Measurements from ENCODE around the gene COA6.
"Not testable (repeated sequence)": the region's sequence is repeated elsewhere in the genome, so short reads cannot be mapped to it uniquely, and the experiment has no call there.

Gene COA6

DNA sequence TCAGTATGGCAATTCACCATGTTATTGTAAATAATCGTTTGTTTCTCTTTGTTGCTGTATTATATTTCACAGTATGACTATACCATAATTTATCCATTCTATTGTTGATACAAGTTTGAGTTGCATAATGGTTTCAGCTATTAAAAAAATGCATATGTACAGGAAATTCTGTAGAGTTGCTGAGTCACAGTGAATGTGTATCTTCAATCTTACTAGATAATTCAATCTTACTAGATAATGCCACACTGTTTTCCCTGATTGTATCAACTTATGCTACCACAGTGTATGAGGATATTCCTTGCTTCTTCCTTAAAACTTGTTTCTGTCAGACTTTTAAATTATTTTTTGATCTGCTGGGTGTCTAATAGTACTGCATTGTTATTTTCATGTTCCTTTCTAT lies 3.5 kb upstream of the COA6 start:
- DNase-seq (ENCODE audit: low read depth), result no peak

DNA sequence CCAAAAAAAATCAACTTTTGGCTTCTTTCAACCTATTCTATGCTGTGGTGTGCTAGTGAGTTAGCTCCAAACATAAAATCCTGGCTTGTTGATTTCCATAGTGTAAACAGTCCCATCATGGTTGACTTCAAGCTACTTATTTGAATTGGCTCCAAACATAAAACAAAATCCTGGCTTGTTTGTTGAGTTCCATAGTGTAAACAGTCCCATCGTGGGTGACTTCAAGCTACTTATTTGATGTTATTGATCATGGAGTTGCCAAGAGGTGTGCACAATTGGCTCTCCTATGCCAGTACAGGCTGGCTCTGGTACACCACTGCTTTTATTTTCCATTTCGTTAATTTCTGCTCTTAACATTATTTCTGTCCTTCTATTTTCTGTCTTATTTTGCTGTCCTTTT lies 1.8 kb upstream of the COA6 start:
- no peak for DNase-seq (ENCODE audit: low read depth)

DNA sequence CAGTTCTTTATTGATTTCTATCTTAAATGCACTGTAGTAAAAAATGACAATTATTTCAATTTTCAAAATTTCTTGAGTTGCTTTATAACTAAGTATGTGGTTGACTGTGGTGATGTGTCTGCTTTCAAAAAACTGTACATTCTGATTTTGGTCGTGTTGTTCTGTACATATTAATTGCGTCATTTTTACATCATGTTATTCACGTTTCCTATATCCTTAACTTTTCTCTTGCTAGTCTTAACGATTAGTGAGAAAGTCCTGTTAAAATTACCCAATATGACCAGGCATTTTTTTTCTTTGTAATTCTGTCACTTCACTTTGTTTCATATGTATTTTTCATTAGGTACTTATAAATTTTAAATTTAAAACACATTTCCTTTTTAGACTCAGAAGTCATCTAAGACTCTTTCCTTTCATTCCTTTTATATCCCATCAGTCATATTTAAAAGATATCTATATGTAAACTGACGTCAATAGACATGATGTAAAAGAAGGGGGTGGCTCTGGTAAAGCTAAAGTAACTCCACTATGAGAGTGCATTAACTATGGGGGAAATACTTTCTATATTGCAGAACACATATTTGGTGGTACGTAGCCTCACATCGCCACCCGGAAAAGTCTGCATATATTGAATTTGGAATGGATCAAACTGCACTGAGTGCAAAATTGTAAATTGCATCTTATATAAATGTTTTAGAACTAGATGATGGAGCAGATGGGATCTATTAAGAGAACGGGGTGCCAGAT lies 1.1 kb upstream of the COA6 start:
- no peak for DNase-seq (ENCODE audit: low read depth)

DNA sequence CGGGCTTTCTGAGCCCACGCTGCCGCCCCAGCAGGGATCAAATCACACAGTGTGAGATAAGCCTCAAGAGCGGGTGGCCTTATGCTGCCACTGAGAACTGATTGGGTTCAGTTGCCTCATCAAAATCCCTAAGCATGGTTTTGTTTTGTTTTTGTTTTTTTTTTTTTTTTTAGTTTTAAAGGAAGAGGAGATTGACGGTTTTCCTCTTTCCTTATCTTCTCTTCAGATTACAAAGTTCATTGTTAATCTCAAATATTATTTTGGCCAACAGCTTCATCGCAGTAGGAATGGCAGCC lies 651 bp downstream of the COA6 start:
- DNase-seq (ENCODE audit: low read depth), result no peak

DNA sequence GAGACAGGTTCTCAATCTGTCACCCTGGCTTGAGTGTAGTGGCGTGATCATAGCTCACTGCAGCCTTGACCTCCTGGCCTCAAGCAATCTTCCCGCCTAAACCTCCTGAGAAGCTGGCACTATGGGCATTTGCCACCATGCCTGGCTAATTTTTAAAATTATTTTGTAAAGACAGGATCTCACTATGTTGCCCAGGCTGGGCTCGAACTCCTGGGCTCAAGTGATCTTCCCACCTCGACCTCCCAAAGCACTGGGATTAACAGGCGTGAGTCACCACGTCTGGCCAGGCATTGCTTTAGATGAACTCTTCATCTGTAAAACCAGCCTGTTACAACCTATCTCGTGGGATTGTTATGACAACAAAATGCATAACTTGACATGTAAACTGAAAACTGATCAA lies 2.4 kb downstream of the COA6 start:
- no peak for DNase-seq (ENCODE audit: low read depth)

DNA sequence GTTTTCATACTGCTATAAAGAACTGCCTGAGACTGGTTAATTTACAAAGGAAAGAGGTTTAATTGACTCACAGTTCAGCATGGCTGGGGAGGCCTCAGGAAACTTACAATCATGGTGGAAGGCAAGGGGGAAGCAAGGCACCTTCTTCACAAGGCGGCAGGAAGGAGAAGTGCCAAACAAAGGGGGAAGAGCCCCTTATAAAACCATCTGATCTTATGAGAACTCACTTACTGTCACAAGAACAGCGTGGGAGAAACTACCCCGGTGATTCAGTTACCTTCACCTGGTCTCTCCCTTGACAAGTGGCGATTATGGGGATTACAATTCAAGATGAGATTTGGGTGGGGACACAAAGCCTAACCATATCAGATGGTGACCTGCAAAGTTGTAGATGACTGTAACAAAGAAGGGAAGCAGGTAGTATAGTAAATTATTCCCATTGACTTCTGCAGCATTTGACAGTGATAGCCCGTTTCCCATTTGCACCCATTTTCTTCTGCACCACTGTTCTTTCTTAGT lies 6.4 kb downstream of the COA6 start:
- not testable (repeated sequence) for DNase-seq (ENCODE audit: low read depth)

DNA sequence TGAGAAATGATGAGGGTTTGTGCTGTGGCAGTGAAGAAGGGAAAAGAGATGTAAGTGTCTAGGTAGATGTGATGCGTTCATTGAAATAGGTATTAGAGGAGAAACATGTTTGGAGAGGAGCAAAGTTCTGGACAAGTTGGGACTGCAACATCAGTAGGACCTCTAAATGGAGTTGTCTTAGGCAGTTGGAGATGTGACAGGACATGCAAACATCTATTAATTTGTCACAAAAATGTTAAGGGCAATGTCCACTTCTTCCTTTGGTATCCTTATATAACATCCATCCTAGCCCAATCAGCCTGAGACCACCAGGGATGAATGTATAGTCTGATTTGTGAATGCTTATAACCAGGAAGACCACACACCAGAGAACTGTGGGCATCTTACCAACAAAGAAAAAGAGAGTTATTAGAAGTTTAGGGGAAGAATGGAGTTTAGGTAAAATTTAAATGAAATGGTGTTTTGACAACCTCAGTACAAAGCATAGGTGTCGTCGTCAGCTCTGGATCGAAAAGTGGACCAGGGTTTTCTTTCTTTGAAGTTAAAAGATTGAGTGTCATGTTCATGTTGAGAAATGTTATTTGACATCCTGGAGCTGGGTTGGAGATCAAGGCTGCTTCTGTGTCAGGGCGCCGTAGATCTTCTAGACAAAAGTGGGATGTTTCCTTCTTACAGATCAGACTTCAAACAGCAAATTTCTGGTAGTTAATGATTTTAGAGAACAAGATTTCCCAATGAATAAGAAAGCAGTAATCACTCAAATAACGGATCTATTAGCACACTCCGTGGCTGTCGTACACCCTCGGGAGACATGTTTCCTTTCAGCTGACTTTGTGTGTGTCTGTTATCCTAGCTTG lies 8.7 kb downstream of the COA6 start:
- DNase-seq (ENCODE audit: low read depth), result no peak

DNA sequence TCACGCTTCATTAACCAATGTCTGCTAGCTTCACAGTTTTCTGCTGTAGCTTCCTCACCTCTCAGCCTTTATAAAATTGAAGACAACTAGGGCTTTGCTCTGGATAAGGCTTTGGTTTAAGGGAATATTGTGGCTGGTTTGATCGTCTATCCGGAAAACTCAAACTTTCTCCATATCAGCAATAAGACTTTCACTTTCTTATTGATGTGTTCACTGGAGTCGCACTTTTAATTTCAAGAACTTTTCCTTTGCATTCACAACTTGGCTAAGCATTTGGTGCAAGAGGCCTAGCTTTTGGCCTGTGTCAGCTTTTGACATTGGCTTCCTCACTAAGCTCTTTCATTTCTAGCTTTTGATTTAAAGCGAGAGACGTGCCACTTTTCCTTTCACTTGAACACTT lies 12.9 kb downstream of the COA6 start:
- no peak for DNase-seq (ENCODE audit: low read depth)

DNA sequence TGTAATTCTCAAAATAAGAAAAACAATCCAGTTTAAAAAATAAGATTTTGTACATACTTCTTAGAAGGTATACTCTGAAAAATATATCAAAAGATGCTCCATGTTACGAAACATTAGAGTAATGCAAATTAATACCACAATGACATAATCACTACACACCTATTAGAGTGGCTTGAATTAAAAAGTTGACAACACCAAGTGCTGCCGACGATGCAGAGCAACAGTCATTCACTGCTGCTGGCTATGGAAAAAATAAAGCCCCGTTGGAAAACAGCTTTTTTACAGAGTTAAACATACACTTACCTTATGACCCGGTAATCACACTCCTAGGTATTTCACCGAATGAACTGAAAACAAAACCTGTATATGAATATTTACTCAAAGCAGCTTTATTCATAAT lies 14.8 kb downstream of the COA6 start:
- DNase-seq (ENCODE audit: low read depth), result no peak

DNA sequence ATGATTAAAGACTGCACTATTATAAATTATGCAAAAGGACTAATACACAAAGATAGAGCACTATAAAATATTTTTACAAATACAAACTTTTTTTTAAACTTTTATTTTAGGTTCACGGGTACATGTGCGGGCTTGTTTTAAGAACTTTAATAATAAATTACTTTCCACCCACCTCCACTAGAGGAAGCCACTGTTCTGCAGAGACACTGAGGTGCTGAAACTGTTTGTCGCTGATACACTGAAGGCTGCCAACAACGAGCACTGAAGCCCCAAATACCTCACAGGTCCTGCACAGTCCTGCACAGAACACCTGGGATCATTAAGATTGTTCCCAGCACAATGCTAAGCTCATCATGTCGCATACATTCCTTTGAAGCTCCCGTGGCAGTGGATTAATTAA lies 19.9 kb downstream of the COA6 start:
- DNase-seq (ENCODE audit: low read depth), result no peak

DNA sequence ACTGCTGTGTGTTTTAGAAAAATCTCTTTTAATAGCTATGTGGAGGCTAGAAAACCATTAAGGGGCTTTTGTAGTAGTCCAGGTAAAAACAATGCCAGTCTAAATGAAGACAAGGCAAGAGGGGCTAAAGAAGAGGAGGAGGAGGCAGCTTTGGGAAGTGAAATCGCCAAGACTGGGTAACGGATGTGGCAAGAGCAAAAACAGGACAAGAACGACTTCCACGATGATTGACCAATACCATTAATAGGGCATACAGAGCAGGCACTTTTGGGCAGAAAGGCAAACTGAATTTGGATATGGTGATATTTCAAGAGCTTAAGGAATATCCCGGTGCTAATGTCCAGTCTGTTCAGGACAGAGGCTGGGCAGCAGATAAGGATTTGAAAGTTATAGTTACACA lies 22.0 kb downstream of the COA6 start:
- DNase-seq (ENCODE audit: low read depth), result no peak

DNA sequence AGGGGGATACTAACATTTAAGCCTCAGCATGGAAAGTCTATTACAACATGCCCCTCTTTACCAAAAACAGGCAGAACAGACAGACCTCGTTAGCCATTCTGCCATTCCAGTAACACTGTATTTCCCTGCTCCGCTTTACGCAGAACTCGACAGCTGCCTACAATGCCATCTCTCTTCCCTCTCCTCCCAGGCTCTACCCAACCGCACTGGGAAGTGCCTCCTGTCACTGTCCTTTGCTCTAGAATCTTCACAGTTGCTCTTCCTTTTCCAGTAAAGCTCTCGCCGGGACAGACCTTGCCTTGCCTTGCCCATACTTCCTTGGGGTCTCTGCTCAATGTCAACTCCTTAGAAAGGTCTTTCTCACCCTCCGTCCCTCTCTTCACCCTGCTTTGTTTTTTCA lies 22.8 kb downstream of the COA6 start:
- DNase-seq (ENCODE audit: low read depth), result no peak

DNA sequence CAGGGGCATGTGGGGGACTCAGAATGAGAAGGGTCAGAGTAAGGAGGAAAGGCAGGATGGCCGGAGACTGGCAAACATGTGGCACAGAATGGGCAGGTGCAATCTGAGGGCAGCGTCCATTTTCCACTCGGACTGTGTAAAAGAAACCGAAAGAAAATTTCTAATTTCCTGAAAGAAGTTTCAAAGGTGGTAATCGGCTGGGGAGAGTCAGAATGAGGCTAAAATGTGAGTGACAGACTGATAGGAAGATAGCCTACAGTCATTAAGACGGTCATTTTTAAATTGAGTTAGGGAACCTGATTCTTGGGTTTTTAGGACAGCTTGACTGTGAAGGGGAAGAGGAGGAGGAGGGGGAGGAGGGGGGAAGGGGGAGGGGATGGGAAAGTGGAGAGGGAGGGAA lies 23.6 kb downstream of the COA6 start:
- DNase-seq (ENCODE audit: low read depth), result no peak

DNA sequence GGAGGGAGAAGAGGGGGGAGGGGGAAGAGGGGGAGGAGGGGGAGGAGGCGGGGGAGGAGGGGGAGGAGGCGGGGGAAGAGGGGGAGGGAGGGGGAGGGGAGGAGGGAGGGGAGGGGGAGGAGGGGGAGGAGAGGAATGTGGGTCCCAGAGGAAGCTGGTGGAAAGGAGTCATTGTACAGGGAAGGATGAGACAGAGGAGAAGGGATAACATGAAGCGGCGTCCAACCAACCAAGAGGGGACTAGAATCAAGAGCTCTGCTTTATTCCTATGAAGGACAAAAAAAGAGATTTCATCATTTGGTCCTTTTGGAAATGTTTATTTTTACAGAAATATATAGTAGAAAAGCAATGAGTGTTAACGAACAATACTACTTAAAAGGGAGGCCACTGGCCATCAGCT lies 24.5 kb downstream of the COA6 start:
- no peak for DNase-seq (ENCODE audit: low read depth)

DNA sequence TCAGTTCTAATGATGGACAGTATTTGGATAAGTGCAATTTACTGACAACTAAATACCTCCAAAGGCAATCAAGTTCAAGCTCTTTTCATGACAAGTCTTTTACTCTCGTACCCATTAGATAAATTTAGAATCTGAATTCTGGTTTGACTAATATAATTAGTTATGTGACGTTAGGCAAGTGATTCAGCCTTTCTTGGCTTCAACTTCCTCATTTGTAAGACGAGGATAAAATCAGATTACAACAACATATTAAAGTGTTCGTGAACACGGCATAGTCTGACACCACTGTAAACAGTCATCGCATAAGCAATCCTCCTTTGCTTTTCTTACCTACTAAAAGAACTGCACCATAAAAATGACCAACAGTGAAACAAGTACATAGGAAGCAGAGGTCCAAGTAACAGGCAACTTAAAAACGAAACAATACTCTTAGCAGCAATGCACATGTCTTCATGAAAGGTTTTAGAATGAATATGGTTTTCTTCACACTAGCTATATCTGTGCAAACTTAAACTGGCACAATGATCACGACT lies 25.7 kb downstream of the COA6 start:
- DNase-seq (ENCODE audit: low read depth), result no peak

DNA sequence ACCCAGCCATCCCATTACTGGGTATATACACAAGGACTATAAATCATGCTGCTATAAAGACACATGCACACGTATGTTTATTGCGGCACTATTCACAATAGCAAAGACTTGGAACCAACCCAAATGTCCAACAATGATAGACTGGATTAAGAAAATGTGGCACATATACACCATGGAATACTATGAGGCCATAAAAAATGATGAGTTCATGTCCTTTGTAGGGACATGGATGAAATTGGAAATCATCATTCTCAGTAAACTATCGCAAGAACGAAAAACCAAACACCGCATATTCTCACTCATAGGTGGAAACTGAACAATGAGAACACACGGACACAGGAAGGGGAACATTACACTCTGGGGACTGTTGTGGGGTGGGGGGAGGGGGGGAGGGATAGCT lies 26.3 kb downstream of the COA6 start:
- not testable (repeated sequence) for DNase-seq (ENCODE audit: low read depth)

DNA sequence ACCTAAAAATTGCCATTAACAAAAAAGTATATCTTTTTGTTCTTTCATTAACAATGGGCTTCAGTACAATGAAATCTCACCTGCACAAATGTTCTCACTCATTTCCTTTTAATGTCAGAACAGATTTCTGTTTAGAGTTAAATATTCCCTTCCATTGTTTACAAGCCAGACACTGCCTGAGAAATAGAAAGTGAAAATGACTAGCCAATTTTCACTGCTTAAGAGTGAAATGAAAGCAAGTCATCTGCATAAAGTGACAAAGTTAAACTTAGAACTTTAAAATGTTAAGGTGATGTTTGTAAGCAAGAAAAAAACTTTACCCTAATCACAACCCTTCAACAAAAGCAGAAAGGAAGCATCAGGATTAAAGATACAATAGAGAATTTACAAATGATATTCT lies 27.5 kb downstream of the COA6 start:
- DNase-seq (ENCODE audit: low read depth), result no peak

DNA sequence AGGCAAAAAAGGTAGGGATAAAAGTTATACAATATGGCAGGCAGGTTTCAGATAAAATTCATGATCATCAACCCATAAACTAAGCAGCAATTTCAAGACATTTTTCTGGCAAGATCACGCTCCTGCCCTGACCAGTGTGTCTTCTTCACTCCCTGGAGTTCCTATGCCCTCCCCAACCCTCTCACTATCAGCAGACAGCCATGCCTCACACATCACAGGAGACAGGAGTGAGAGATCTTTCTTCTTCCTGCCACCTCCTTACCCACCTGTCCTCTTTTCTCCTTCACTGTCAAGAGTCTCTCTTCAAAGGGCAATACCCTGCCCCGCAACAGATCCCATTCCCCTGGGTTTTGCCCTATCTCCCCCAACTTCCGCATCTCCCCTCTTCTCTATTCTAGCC lies 28.4 kb downstream of the COA6 start:
- no peak for DNase-seq (ENCODE audit: low read depth)

DNA sequence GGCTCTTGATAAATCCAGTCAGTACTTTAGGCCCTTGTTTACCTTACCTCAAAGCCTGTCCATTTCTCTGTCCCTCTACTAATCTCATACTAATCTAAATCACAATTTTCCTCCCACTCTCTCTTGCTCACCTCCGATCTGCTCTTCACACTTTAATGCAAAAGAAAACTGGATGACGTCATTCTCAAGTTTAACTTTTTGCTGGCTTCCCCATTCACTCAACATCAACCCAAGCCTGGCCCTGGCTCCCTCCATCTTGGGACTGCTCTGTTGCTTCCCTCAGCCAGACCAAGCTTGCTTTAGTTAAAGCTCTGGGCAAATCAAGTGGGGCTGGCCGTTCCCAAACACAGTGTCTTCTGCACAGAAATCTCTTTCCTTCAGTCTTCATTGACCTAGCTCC lies 29.7 kb downstream of the COA6 start:
- no peak for DNase-seq (ENCODE audit: low read depth)

DNA sequence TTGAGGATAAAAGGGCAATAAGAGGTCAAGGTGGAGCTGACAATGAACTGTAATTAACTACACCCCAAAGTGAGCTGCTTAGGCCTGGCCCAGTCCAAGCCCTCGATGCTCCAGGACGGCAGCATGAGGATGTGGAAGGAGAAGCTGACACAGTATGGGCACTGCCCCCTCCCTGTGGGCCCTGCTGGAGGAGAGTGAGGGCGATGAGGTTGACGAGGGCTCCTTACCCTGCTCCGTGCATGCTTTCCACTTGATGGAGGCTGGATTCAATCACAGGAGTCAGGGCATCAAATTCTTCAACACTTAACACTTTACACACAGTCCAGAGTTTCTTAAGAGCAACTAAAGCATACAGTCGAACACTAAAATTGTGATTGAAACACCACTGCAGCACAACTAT lies 32.4 kb downstream of the COA6 start:
- DNase-seq (ENCODE audit: low read depth), result no peak

DNA sequence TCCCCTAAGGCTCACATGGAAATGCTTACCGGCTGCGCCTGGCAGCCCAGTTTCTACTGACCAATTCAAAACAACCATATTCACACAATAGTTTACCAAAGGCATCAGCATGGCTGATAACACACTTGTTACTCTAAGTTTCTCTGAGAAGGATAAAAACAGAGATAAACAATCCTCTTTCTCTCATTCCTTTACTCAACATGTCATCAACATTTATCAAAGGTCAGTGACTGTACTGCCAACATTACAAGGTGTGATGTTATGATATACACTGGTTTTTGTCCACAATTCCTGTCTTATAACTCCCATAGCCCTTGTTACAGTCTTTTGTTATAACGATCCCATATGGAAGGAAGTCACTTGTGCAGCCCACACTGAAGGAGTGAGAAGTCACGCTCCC lies 33.6 kb downstream of the COA6 start:
- DNase-seq (ENCODE audit: low read depth), result no peak

DNA sequence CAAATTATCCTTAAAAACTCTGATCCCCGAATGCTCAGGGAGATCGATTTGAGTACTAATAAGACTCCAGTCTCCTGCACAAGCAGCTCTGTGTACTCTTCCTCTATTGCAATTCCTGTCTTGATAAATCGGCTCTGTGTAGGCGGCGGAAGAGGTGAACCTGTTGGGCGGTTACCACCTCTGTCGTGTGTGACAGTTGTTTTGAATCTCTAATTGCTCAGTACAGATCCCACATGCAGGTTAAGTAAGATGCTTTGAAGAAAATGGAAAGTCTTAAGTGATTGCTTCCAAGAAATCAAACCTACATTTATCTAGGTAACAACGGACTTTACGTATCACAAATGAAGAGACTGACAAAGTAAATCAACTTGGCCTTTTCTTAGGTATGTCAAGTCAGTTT lies 35.5 kb downstream of the COA6 start:
- DNase-seq (ENCODE audit: low read depth), result peak; percentile 51

DNA sequence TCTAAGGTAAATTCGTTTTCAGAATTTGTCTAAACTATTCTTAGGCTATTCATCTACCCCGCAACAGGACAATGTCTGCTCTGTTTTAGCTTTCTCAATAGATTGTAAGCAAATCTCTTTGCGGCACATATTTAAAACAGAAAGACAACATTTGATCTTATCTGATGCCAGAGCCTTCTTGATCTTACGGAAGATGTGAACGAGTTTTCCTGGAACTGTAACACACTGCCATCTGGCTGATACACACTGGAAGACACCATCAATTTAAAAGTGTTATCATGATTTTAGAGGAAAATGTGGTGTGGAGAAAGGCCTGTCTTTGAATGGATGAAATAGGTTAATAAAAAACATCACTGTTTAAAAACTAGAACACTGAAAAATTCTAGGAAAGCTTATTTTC lies 36.1 kb downstream of the COA6 start:
- no peak for DNase-seq (ENCODE audit: low read depth)
